Measurements from ENCODE around the gene SLC12A8.

GRCh38 chr3:125202197-125202596 is 10.4 kb downstream of the SLC12A8 start:
- TF ChIP-seq CTCF (IDR thresholded peaks at IDR 0.05), result no peak
- no peak for TF ChIP-seq EZH2 (IDR thresholded peaks at IDR 0.05; ENCODE audit: borderline replicate concordance, insufficient read depth, low read depth, low read length, poor library complexity, severe bottlenecking)

Data from B cell (primary cell).